Measurements from ENCODE around the gene ANKRD10. TPM values are rescaled to one million over a fixed set of nuclear protein-coding genes. Genes with fewer than 3 reads are reported as not detected.

Gene ANKRD10
- total RNA-seq, 1 experiment from 2014 or later, result 120 TPM

- H3K36me3 Mint-ChIP-seq (ENCODE audit: insufficient read depth, unreplicated experiment), result peaks cover 22% of the 10 kb centered on the region
- no TSS peak for BruUV-seq (replicated peaks)
- no peak overlapping the region for H3K4me3 Mint-ChIP-seq (ENCODE audit: low read depth, unreplicated experiment)
- intact Hi-C loops (cut with micrococcal nuclease; ENCODE audit: unreplicated experiment), result no loop called here
- H3K27ac Mint-ChIP-seq (ENCODE audit: unreplicated experiment), result no peak overlapping the region
- DNase-seq, result no peak
- H3K27me3 Mint-ChIP-seq (ENCODE audit: unreplicated experiment), result no peaks in the 10 kb centered on the region
- CTCF ChIA-PET, result no interaction called here
- TF ChIP-seq, protein P1, sequence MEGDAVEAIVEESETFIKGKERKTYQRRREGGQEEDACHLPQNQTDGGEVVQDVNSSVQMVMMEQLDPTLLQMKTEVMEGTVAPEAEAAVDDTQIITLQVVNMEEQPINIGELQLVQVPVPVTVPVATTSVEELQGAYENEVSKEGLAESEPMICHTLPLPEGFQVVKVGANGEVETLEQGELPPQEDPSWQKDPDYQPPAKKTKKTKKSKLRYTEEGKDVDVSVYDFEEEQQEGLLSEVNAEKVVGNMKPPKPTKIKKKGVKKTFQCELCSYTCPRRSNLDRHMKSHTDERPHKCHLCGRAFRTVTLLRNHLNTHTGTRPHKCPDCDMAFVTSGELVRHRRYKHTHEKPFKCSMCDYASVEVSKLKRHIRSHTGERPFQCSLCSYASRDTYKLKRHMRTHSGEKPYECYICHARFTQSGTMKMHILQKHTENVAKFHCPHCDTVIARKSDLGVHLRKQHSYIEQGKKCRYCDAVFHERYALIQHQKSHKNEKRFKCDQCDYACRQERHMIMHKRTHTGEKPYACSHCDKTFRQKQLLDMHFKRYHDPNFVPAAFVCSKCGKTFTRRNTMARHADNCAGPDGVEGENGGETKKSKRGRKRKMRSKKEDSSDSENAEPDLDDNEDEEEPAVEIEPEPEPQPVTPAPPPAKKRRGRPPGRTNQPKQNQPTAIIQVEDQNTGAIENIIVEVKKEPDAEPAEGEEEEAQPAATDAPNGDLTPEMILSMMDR (IDR thresholded peaks at IDR 0.05; ENCODE audit: unreplicated experiment), result no peak
- no peaks in the 10 kb centered on the region for H3K9me3 Mint-ChIP-seq (ENCODE audit: low read depth, unreplicated experiment)
- H3K4me1 Mint-ChIP-seq (ENCODE audit: low read depth, unreplicated experiment), result peaks cover 7% of the 10 kb centered on the region
Measured at GRCh38 chr13:110902370-110902769, 12.5 kb downstream of the ANKRD10 start.

DNA sequence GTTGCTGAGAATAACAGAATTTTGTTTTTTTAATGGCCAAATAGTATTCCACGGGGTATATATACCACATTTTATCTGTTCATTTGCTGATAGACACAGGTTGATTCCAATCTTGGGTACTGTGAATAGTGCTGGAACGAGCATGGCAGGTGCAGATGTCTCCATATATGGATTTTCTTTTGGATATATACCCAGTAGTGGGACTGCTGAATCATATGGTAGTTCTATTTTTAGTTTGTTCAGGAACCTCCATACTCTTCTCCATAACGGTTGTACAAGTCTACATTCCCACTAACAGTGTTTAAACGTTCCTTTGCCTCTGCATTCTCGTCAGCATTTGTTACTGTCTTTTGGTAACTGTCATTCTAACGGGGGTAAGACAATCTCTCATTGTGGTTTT, 17.3 kb downstream of the ANKRD10 start:
- intact Hi-C loops (cut with micrococcal nuclease; ENCODE audit: unreplicated experiment), result no loop called here
- no TSS peak for BruUV-seq (replicated peaks)
- DNase-seq, result no peak
- no peak overlapping the region for H3K27ac Mint-ChIP-seq (ENCODE audit: unreplicated experiment)
- H3K4me3 Mint-ChIP-seq (ENCODE audit: low read depth, unreplicated experiment), result no peak overlapping the region
- no peaks in the 10 kb centered on the region for H3K4me1 Mint-ChIP-seq (ENCODE audit: low read depth, unreplicated experiment)
- TF ChIP-seq, protein P1 (IDR thresholded peaks at IDR 0.05; ENCODE audit: unreplicated experiment), result no peak
- CTCF ChIA-PET, result no interaction called here
- H3K36me3 Mint-ChIP-seq (ENCODE audit: insufficient read depth, unreplicated experiment), result peaks cover 31% of the 10 kb centered on the region
- no peaks in the 10 kb centered on the region for H3K9me3 Mint-ChIP-seq (ENCODE audit: low read depth, unreplicated experiment)
- H3K27me3 Mint-ChIP-seq (ENCODE audit: unreplicated experiment), result no peaks in the 10 kb centered on the region

- no peak for DNase-seq
- H3K36me3 Mint-ChIP-seq (ENCODE audit: insufficient read depth, unreplicated experiment), result peaks cover 36% of the 10 kb centered on the region
- no peaks in the 10 kb centered on the region for H3K9me3 Mint-ChIP-seq (ENCODE audit: low read depth, unreplicated experiment)
- no peak overlapping the region for H3K27ac Mint-ChIP-seq (ENCODE audit: unreplicated experiment)
- no TSS peak for BruUV-seq (replicated peaks)
- CTCF ChIA-PET, result no interaction called here
- no peaks in the 10 kb centered on the region for H3K27me3 Mint-ChIP-seq (ENCODE audit: unreplicated experiment)
- TF ChIP-seq, protein P1 (IDR thresholded peaks at IDR 0.05; ENCODE audit: unreplicated experiment), result no peak
- H3K4me1 Mint-ChIP-seq (ENCODE audit: low read depth, unreplicated experiment), result no peaks in the 10 kb centered on the region
- intact Hi-C loops (cut with micrococcal nuclease; ENCODE audit: unreplicated experiment), result no loop called here
- no peak overlapping the region for H3K4me3 Mint-ChIP-seq (ENCODE audit: low read depth, unreplicated experiment)
Measured at GRCh38 chr13:110897014-110897413, 17.9 kb downstream of the ANKRD10 start.

- peaks cover 42% of the 10 kb centered on the region for H3K36me3 Mint-ChIP-seq (ENCODE audit: insufficient read depth, unreplicated experiment)
- no peak overlapping the region for H3K27ac Mint-ChIP-seq (ENCODE audit: unreplicated experiment)
- no peak overlapping the region for H3K4me3 Mint-ChIP-seq (ENCODE audit: low read depth, unreplicated experiment)
- H3K27me3 Mint-ChIP-seq (ENCODE audit: unreplicated experiment), result no peaks in the 10 kb centered on the region
- CTCF ChIA-PET, result no interaction called here
- DNase-seq, result no peak
- H3K4me1 Mint-ChIP-seq (ENCODE audit: low read depth, unreplicated experiment), result no peaks in the 10 kb centered on the region
- H3K9me3 Mint-ChIP-seq (ENCODE audit: low read depth, unreplicated experiment), result no peaks in the 10 kb centered on the region
- intact Hi-C loops (cut with micrococcal nuclease; ENCODE audit: unreplicated experiment), result no loop called here
- BruUV-seq (replicated peaks), result no TSS peak
- TF ChIP-seq, protein P1 (IDR thresholded peaks at IDR 0.05; ENCODE audit: unreplicated experiment), result no peak
Measured at GRCh38 chr13:110894086-110894485, 20.8 kb downstream of the ANKRD10 start.

All from Calu3 (cell line).